Stimulated activated memory B cell treated with anti-CD40 and anti-IgM and Interleukin-4, amounts not matched to agents 10 μg/mL and 1 μg/mL and 100 μg/mL, for 72 hours (primary cell): ENCODE data around the gene SLC10A4.

Experiments
- ATAC-seq: fragments of 150-1000 bp; cut with Tn5 transposase; 2 replicates; pipeline ENCODE4 v1.10.0; 2021
- H3K27ac Mint-ChIP-seq: one replicate; pipeline ENCODE4 v1.8.0; 2022; ENCODE audit warnings: mild to moderate bottlenecking, mixed read lengths
- H3K27me3 Mint-ChIP-seq: one replicate; pipeline ENCODE4 v1.8.0; 2022; ENCODE audit warnings: mixed read lengths
- H3K36me3 Mint-ChIP-seq: one replicate; pipeline ENCODE4 v1.8.0; 2022; ENCODE audit warnings: mixed read lengths
- H3K4me1 Mint-ChIP-seq: one replicate; pipeline ENCODE4 v1.8.0; 2022; ENCODE audit warnings: mixed read lengths
- H3K4me3 Mint-ChIP-seq: one replicate; pipeline ENCODE4 v1.8.0; 2022; ENCODE audit warnings: mild to moderate bottlenecking, moderate library complexity, mixed read lengths
- H3K9me3 Mint-ChIP-seq: one replicate; pipeline ENCODE4 v1.8.0; 2022; ENCODE audit warnings: mixed read lengths

SLC10A4 gene

DNA sequence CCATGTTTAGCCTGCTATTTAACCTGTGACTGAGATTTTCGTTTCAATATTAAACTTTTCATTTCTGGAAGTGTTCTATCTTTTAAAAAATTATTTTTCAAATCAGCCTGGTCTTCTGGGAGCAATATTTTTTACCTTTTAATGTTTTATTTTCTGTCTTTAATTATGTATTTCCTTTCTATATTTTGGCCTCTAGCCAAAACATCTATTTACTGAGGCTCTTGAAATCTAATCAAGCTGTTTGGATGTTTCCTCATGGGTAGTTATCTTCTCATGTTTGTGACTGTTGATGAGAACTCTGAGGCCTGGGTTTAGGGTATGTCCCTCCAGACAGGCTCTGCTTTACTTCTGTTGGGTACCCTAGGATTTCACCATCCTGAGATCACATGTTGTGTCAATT is 10.3 kb upstream of the SLC10A4 start:
- Mint-ChIP-seq H3K4me1 (no peaks in the 10 kb centered on the region), H3K9me3 (no peaks in the 10 kb centered on the region), H3K27me3 (peaks cover 8% of the 10 kb centered on the region)

GRCh38 chr4:48475770-48476169 is 7.4 kb upstream of the SLC10A4 start:
- ATAC-seq: no peak

More for the DNA sequence above, 10.3 kb upstream of the SLC10A4 start:
- ATAC-seq: no peak
- Mint-ChIP-seq H3K4me3 (no peak overlapping the region), H3K36me3 (no peaks in the 10 kb centered on the region), H3K27ac (no peak overlapping the region)

DNA sequence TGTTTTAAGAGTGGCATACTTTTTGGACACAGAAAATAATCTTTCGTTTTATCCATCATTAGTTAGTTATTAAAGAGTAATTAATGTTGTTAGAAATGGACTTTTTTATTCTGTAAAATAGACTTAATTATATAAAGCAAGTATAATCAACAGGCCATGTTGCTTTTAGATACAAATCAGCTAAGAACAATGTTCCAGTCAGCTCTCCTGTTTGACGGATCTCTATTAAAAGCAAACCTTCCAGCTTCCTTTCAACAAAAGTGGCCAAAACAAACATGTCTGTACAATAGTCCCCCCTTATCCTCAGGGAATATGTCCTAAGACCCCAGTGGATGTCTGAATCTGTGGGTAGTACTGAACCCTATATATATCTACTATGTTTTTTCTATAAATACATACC is 4.9 kb upstream of the SLC10A4 start:
- no peak for ATAC-seq
- Mint-ChIP-seq H3K27ac (no peak overlapping the region), H3K4me1 (no peaks in the 10 kb centered on the region)

More at GRCh38 chr4:48475770-48476169, 7.4 kb upstream of the SLC10A4 start:
- Mint-ChIP-seq H3K27me3 (peaks cover 14% of the 10 kb centered on the region), H3K4me1 (no peaks in the 10 kb centered on the region), H3K9me3 (no peaks in the 10 kb centered on the region), H3K4me3 (no peak overlapping the region), H3K36me3 (no peaks in the 10 kb centered on the region), H3K27ac (no peak overlapping the region)

GRCh38 chr4:48481581-48481980 is 1.6 kb upstream of the SLC10A4 start:
- Mint-ChIP-seq H3K27me3 (peaks cover 48% of the 10 kb centered on the region), H3K9me3 (no peaks in the 10 kb centered on the region), H3K36me3 (no peaks in the 10 kb centered on the region), H3K4me3 (no peak overlapping the region), H3K4me1 (peaks cover 12% of the 10 kb centered on the region), H3K27ac (no peak overlapping the region)
- ATAC-seq: no peak

More for the DNA sequence above, 4.9 kb upstream of the SLC10A4 start:
- H3K9me3 Mint-ChIP-seq: no peaks in the 10 kb centered on the region
- peaks cover 37% of the 10 kb centered on the region for H3K27me3 Mint-ChIP-seq
- H3K36me3 Mint-ChIP-seq: no peaks in the 10 kb centered on the region
- no peak overlapping the region for H3K4me3 Mint-ChIP-seq

DNA sequence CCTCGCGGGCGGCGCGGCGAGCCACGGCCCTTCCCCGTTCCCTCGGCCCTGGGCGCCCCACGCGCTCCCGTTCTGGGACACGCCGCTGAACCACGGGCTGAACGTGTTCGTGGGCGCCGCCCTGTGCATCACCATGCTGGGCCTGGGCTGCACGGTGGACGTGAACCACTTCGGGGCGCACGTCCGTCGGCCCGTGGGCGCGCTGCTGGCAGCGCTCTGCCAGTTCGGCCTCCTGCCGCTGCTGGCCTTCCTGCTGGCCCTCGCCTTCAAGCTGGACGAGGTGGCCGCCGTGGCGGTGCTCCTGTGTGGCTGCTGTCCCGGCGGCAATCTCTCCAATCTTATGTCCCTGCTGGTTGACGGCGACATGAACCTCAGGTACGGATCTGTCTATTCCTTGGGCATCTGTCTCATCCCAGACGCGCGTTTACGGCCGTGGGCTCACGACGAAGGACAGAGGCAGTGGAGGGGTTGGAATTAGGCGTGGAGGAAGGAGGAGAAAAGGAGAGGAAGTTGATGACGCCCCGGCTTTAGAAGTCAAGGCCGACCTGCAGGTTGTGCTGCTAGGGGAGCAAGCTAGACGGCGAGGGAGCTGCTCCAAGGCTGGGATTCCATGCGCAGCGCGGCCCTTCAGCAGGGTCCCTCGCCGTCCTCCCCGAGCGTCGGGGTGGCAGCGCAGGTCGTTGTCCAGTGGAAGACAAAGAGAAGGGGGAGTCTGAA is 792 bp downstream of the SLC10A4 start:
- Mint-ChIP-seq H3K27ac (no peak overlapping the region), H3K4me1 (peaks cover 12% of the 10 kb centered on the region), H3K27me3 (peaks cover 66% of the 10 kb centered on the region)

DNA sequence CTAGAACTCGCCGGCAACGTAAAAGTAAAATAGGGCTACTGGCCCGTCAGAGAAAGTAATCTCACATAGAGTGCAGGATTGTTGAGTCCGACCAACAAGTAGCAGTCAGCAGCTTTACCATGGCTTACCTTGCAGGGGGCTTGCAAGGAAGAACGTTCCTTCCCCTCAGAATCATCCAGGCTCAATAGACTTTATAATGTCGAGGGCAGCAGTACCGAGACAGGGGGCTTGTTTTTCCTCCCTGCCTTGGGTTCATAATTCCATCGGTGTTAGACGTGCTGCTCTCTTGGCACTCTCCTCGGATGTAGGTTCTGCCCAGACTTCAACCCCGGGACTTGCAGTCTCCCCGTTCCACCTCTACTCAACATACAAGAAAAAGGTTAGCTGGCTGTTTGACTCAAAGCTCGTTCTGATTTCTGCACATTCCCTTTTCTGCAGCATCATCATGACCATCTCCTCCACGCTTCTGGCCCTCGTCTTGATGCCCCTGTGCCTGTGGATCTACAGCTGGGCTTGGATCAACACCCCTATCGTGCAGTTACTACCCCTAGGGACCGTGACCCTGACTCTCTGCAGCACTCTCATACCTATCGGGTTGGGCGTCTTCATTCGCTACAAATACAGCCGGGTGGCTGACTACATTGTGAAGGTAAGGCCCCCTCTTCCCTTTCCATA is 1.5 kb downstream of the SLC10A4 start:
- no peak overlapping the region for H3K27ac Mint-ChIP-seq

More for the DNA sequence above, 792 bp downstream of the SLC10A4 start:
- no peaks in the 10 kb centered on the region for H3K36me3 Mint-ChIP-seq
- no peaks in the 10 kb centered on the region for H3K9me3 Mint-ChIP-seq
- H3K4me3 Mint-ChIP-seq: peak overlapping the region; percentile 4
- no peak for ATAC-seq

DNA sequence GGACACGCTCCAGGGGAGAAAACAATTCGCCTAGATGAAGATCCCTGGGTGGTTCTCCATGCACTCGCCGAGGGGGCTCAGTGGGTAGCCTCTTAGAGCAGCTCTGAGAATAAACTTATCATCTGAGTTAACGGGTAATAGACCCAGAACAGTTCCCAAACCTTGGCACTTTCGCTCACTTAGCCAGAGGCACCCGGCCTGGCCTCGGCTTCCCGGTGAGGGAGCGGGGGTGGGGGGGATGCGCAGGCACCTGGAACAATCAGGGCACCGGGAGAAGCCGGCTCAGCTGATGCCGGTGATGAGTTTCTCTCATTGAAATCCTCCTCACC is 6.5 kb downstream of the SLC10A4 start:
- no peak for ATAC-seq
- peak overlapping the region; percentile 69 for H3K4me3 Mint-ChIP-seq
- H3K27me3 Mint-ChIP-seq: peaks cover 48% of the 10 kb centered on the region

More for the DNA sequence above, 1.5 kb downstream of the SLC10A4 start:
- no peaks in the 10 kb centered on the region for H3K9me3 Mint-ChIP-seq
- peak overlapping the region; percentile 1 for H3K4me3 Mint-ChIP-seq
- ATAC-seq: no peak
- H3K36me3 Mint-ChIP-seq: no peaks in the 10 kb centered on the region
- H3K27me3 Mint-ChIP-seq: peaks cover 73% of the 10 kb centered on the region
- H3K4me1 Mint-ChIP-seq: peaks cover 12% of the 10 kb centered on the region

DNA sequence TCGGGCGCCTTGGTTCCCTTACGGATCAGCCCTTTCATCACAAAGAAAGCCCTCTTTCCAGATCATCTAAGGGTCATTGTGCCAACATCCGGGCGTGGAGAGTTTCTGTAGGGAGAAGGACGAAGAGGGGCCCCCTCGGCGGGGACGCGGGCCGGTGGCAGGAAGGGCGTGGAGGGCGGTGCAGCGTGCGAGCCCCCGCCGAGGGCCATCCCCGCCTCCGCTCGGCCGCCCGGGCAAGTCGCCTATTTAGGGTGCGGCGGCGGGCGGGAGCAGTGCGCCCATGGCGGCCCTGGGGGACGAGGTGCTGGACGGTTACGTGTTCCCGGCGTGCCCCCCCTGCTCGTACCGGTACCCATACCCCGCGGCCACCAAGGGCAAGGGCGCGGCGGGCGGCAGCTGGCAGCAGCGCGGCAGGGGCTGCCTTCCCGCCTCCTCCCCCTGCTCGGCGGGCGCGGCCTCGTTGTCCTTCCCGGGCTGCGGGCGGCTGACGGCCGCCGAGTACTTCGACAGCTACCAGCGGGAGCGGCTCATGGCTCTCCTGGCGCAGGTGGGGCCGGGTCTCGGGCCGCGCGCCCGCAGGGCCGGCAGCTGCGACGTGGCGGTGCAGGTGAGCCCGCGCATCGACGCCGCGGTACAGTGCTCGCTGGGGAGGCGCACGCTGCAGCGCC is 7.0 kb downstream of the SLC10A4 start, which contains the start of gene ZAR1:
ZAR1 (plus strand) TSS at position 241 of the 668 bp plus-strand sequence; CDS start at position 281, 40 bp downstream.
- Mint-ChIP-seq H3K4me3 (peak within 1 kb of the TSS; percentile 69), H3K36me3 (no peaks in the 10 kb centered on the region), H3K9me3 (no peaks in the 10 kb centered on the region), H3K27ac (no peak within 1 kb of the TSS), H3K4me1 (no peaks in the 10 kb centered on the region), H3K27me3 (peaks cover 43% of the 10 kb centered on the region)
- peak; percentile 17 for ATAC-seq

More for the DNA sequence above, 6.5 kb downstream of the SLC10A4 start:
- Mint-ChIP-seq H3K9me3 (no peaks in the 10 kb centered on the region), H3K36me3 (no peaks in the 10 kb centered on the region), H3K4me1 (peaks cover 4% of the 10 kb centered on the region), H3K27ac (no peak overlapping the region)

DNA sequence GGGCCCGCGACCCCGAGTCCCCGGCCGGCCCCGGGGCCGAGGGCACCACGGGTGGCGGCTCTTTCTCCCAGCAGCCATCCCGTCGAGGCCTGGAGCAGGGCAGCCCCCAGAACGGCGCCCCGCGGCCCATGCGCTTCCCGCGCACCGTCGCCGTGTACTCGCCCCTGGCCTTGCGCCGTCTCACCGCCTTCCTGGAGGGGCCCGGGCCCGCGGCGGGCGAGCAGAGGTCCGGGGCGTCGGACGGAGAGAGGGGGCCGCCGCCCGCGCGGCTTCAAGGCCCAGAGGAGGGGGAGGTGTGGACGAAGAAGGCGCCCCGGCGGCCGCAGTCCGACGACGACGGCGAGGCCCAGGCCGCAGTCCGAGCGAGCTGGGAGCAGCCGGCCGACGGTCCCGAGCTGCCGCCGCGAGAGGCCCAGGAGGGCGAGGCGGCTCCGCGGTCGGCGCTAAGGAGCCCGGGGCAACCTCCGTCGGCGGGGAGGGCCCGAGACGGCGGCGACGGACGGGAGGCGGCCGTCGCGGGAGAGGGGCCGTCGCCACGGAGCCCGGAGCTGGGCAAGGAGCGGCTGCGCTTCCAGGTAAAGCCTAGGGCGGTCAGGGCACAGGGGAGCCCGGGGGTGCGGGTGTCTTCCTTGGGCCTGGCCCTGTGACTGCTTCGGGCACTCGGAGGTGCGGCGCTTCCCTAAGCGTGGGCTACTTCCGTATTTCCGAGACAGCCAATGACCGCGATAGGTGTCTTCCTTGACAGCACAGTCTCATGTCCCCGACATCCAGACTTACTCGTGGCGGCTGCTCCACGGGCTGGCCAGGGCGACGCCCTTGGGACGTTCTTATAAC is 7.8 kb downstream of the SLC10A4 start:
- no peaks in the 10 kb centered on the region for H3K9me3 Mint-ChIP-seq
- no peak overlapping the region for H3K4me3 Mint-ChIP-seq
- no peaks in the 10 kb centered on the region for H3K36me3 Mint-ChIP-seq
- peak; percentile 16 for ATAC-seq
- H3K4me1 Mint-ChIP-seq: no peaks in the 10 kb centered on the region
- H3K27ac Mint-ChIP-seq: no peak overlapping the region
- peaks cover 41% of the 10 kb centered on the region for H3K27me3 Mint-ChIP-seq

- H3K9me3 Mint-ChIP-seq: no peaks in the 10 kb centered on the region
- no peaks in the 10 kb centered on the region for H3K36me3 Mint-ChIP-seq
- no peak overlapping the region for H3K4me3 Mint-ChIP-seq
- no peak overlapping the region for H3K27ac Mint-ChIP-seq
- peaks cover 41% of the 10 kb centered on the region for H3K27me3 Mint-ChIP-seq
- H3K4me1 Mint-ChIP-seq: no peaks in the 10 kb centered on the region
- no peak for ATAC-seq
Measured at GRCh38 chr4:48491514-48492176, 8.5 kb downstream of the SLC10A4 start.

DNA sequence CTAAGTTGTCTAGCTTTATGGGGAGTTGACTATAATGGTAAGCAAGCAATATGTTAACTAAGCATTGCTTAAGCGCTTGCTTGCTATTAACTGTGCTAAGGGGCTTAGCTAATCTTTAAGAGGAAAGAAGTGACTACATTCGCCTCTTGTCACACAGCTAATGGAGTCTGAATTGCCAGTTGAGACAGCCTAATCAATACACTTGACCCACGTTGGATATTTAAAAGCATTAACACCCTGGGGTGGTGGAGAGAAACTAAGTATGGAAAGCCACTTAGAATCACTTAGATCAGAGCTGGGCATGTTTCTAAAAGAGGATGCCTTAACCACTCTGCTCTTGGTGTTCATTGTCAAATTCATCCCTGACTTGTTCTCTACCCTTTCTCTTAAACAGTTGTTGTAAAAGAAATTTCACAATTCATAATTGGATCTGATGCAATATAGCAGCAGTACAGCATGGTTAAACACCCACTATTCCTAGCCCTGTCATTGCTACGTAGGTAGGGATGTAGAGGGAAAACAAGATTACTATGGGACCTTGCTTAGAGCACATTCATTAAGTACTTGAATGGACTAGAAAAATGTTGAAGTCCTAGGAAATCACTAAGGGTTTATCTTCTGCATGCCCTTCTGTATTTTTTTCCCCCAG is 10.4 kb downstream of the SLC10A4 start:
- H3K4me3 Mint-ChIP-seq: no peak overlapping the region
- no peak for ATAC-seq

GRCh38 chr4:48495941-48496340 is 12.8 kb downstream of the SLC10A4 start:
- peaks cover 20% of the 10 kb centered on the region for H3K36me3 Mint-ChIP-seq
- H3K9me3 Mint-ChIP-seq: no peaks in the 10 kb centered on the region
- peaks cover 10% of the 10 kb centered on the region for H3K27me3 Mint-ChIP-seq
- ATAC-seq: peak; percentile 18
- H3K27ac Mint-ChIP-seq: no peak overlapping the region
- no peak overlapping the region for H3K4me3 Mint-ChIP-seq
- no peaks in the 10 kb centered on the region for H3K4me1 Mint-ChIP-seq

More for the DNA sequence above, 10.4 kb downstream of the SLC10A4 start:
- Mint-ChIP-seq H3K27ac (no peak overlapping the region), H3K4me1 (no peaks in the 10 kb centered on the region), H3K36me3 (peaks cover 7% of the 10 kb centered on the region), H3K9me3 (no peaks in the 10 kb centered on the region), H3K27me3 (peaks cover 26% of the 10 kb centered on the region)

DNA sequence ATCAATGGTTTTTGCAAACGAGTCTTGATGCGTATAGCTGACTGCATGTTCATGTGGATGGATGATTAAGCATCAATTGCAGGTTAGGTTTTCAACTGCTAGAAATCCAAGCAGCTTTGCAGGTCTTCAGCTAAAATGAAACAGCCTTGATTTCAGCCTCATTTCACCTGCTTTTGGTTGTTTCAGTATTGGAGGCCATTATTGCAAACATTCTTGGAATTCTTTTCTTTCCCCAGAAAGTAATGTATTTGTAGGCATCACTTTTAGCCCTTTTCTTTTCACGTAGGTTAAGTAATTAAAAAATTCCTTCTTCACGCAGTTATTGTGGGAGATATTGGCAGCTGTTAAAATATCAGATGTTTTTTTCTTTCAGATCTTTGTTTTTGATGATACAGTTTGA is 15.8 kb downstream of the SLC10A4 start:
- Mint-ChIP-seq H3K9me3 (no peaks in the 10 kb centered on the region), H3K4me3 (no peak overlapping the region), H3K27me3 (no peaks in the 10 kb centered on the region), H3K4me1 (no peaks in the 10 kb centered on the region), H3K36me3 (peaks cover 23% of the 10 kb centered on the region), H3K27ac (no peak overlapping the region)
- ATAC-seq: no peak

- Mint-ChIP-seq H3K27ac (no peak overlapping the region), H3K9me3 (no peaks in the 10 kb centered on the region), H3K27me3 (no peaks in the 10 kb centered on the region), H3K4me1 (no peaks in the 10 kb centered on the region), H3K36me3 (peaks cover 23% of the 10 kb centered on the region), H3K4me3 (no peak overlapping the region)
- ATAC-seq: no peak
Measured at GRCh38 chr4:48499551-48500066, 16.5 kb downstream of the SLC10A4 start.
